ENCODE results near the gene MRPL40.
"Not testable (repeated sequence)": the region's sequence is repeated elsewhere in the genome, so short reads cannot be mapped to it uniquely, and the experiment has no call there.

MRPL40 gene

GRCh38 chr22:19442166-19442565, 9.8 kb downstream of the MRPL40 start:
- no peak for DNase-seq

- DNase-seq, result no peak
Observed at GRCh38 chr22:19443544-19444211, 11.3 kb downstream of the MRPL40 start.

- not testable (repeated sequence) for DNase-seq
Observed at GRCh38 chr22:19445279-19445982, 13.1 kb downstream of the MRPL40 start.

- DNase-seq, result peak in 2 of 4 experiments; percentile 26 to 34
Observed at GRCh38 chr22:19446603-19447329, 14.4 kb downstream of the MRPL40 start.

GRCh38 chr22:19447330-19448075, 15.2 kb downstream of the MRPL40 start, which contains the start of gene C22orf39:
Gene C22orf39 (minus strand): TSS chr22:19447711. CDS start chr22:19447688, 23 bp downstream.
- peak; percentile 90 to 94 (median 92) for DNase-seq

- peak; percentile 24 to 45 (median 34) for DNase-seq
Observed at GRCh38 chr22:19448076-19448607, 15.8 kb downstream of the MRPL40 start.

GRCh38 chr22:19448739-19449421, 16.5 kb downstream of the MRPL40 start:
- no peak for DNase-seq

GRCh38 chr22:19449422-19449767, 17.1 kb downstream of the MRPL40 start:
- no peak for DNase-seq

GRCh38 chr22:19450363-19451175, 18.2 kb downstream of the MRPL40 start:
- no peak for DNase-seq

GRCh38 chr22:19451570-19451969, 19.2 kb downstream of the MRPL40 start:
- no peak for DNase-seq

GRCh38 chr22:19453718-19454117, 21.4 kb downstream of the MRPL40 start:
- DNase-seq, result no peak

GRCh38 chr22:19454156-19454555, 21.8 kb downstream of the MRPL40 start:
- no peak for DNase-seq

- no peak for DNase-seq
Observed at GRCh38 chr22:19455033-19455432, 22.7 kb downstream of the MRPL40 start.

- DNase-seq, result no peak
Observed at GRCh38 chr22:19455585-19456370, 23.4 kb downstream of the MRPL40 start.

- no peak for DNase-seq
Observed at GRCh38 chr22:19456541-19456940, 24.2 kb downstream of the MRPL40 start.

GRCh38 chr22:19457828-19458428, 25.6 kb downstream of the MRPL40 start:
- no peak for DNase-seq

- no peak for DNase-seq
Observed at GRCh38 chr22:19460036-19460435, 27.7 kb downstream of the MRPL40 start.

GRCh38 chr22:19461506-19461905, 29.2 kb downstream of the MRPL40 start:
- DNase-seq, result no peak

- DNase-seq, result no peak
Observed at GRCh38 chr22:19463008-19463407, 30.7 kb downstream of the MRPL40 start.
